Measurements from ENCODE around the gene CSAG2.
"Not testable (repeated sequence)": the region's sequence is repeated elsewhere in the genome, so short reads cannot be mapped to it uniquely, and the experiment has no call there.

Gene CSAG2, protein sequence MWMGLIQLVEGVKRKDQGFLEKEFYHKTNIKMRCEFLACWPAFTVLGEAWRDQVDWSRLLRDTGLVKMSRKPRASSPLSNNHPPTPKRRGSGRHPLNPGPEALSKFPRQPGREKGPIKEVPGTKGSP

DNA sequence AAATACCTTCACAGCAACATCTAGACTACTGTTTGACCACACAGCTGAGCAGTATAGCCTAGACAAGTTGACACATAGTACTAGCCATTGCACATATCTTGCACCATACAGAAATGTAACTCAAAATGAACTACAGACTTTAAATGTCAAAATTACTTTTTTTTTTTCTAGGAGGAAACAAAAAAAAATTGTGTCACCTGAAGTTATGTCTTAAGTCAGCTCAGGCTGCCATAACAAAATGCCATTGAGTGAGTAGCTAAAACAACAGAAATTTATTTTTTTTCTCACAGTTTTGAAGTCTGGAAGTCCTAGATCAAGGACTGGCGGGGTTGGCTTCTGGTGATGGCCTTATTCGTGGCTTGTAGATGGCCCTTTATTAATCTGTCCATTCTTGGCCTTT lies at the start of gene CSAG2:
Gene CSAG2, minus strand, starts transcription at position 101 of the 400 bp plus-strand sequence. CDS start 161 bp downstream, outside the sequence.
- H3K27ac ChIP-seq; H3K9ac ChIP-seq (ENCODE audit: insufficient read length); H3K36me3 ChIP-seq (ENCODE audit: insufficient read depth, low read length); H3K9me3 ChIP-seq (ENCODE audit: low read depth, low read length); H3K4me3 ChIP-seq; DNase-seq (ENCODE audit: low read depth, low spot score): not testable (repeated sequence)

DNA sequence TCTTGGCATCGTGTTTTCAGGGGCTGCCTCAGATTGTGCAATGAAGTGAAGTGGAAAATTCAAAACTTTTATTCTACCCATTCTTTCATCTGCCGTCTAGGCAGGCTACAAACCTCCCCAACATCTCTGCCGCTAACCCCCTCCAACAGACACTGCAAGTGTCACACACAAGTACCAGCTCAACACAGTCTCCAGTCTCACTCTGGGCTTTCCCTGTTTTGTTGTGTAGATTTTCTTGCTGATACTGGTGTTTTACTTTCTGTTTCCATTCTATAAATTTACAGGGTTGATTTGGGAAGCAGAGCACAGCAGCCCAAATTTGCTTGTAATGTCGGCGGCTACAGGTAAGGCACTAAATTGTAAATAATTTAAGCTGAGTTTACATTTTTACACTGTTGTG lies 45.8 kb upstream of the CSAG2 start:
- H3K9ac ChIP-seq (ENCODE audit: insufficient read length); DNase-seq (ENCODE audit: low read depth, low spot score); H3K4me3 ChIP-seq; H3K9me3 ChIP-seq (ENCODE audit: low read depth, low read length); H3K27ac ChIP-seq; H3K36me3 ChIP-seq (ENCODE audit: insufficient read depth, low read length): not testable (repeated sequence)

DNA sequence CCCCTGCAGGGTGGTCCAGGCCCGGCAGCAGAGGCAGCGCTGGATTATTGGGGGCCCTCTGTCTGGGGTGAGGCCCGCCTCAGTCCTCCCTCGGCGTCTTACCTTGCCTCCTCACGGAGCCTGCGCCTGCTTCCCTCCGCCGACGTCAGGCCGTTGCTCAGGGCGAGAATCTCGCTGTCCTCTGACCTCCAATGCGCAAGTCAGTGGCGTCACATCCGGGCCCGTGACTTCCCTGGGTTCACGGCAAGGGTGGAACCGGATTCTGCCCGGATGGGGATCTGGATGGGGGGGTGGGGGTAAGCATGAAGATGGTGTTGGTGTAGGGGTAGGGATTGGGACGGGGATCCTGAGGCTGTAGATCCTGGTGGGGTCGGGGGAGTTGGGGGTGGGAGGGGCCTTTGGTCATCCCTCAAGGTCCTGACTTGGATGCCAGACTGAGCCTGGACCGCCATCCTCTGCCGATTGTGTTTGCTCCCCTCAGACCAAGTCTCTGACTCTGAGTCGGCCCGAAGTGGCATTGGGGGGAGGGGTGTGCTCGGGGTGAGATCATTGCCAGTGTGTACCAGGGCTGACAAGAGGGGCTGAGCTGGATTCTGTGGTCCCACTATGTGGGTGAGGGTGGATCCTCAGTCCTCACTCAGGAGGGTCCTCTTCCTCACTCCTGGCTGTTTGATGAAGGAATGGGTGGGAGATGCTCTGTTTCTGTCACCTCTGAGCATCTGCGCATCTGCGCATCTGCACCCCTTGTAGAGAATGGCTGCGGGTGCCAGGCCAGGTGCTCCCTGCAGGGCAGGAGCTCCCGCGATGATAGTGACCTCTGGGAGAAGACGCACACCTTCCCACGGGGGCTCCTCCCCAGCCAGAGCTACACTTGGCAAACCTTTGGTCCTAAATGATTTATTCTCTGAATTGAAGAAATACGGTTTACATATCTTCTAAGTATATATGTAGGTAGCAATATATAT lies 44.9 kb upstream of the CSAG2 start, which contains the start of gene MAGEA2:
Gene MAGEA2, minus strand, starts transcription at position 157 of the 965 bp plus-strand sequence. CDS start 2,479 bp downstream, outside the sequence.
- H3K4me3 ChIP-seq; H3K27ac ChIP-seq; H3K9ac ChIP-seq (ENCODE audit: insufficient read length); DNase-seq (ENCODE audit: low read depth, low spot score); H3K36me3 ChIP-seq (ENCODE audit: insufficient read depth, low read length); H3K9me3 ChIP-seq (ENCODE audit: low read depth, low read length): not testable (repeated sequence)

DNA sequence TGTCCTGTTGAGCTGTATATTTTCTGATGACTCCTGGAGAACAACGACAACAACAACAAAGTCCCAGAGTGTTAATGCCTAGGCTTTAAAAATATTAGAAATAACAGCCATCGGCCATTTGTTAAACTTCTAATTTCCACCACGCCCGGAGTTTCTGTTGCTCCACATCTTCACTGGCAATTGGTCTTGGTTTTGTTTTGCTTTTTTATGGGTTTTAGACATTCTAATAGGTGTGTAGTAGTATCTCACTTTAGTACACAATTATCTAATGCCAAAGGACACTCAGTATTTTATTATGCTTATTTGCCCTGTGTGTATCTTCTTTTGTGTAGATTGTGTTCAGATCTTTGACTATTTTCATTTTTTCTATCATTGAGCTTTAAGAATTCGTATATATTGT lies 29.5 kb upstream of the CSAG2 start:
- no peak overlapping the region for H3K4me3 ChIP-seq
- no peak overlapping the region for H3K27ac ChIP-seq
- H3K9me3 ChIP-seq (ENCODE audit: low read depth, low read length): no peaks in the 10 kb centered on the region
- no peak for DNase-seq (ENCODE audit: low read depth, low spot score)
- H3K9ac ChIP-seq (ENCODE audit: insufficient read length): no peak overlapping the region
- TF ChIP-seq POLR2AphosphoS5 (IDR thresholded peaks at IDR 0.05; ENCODE audit: borderline replicate concordance, low read depth, low read length) (no peak), EZH2 (IDR thresholded peaks at IDR 0.05) (no peak), FOXP2 (optimal IDR thresholded peaks at IDR 0.05; ENCODE audit: control extremely low read depth, extremely low read length, insufficient read depth) (no peak)
- H3K36me3 ChIP-seq (ENCODE audit: insufficient read depth, low read length): no peaks in the 10 kb centered on the region

DNA sequence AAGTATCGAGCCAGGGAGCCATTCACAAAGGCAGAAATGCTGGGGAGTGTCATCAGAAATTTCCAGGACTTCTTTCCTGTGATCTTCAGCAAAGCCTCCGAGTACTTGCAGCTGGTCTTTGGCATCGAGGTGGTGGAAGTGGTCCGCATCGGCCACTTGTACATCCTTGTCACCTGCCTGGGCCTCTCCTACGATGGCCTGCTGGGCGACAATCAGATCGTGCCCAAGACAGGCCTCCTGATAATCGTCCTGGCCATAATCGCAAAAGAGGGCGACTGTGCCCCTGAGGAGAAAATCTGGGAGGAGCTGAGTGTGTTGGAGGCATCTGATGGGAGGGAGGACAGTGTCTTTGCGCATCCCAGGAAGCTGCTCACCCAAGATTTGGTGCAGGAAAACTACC lies 27.5 kb upstream of the CSAG2 start:
- H3K9ac ChIP-seq (ENCODE audit: insufficient read length); H3K36me3 ChIP-seq (ENCODE audit: insufficient read depth, low read length); DNase-seq (ENCODE audit: low read depth, low spot score); H3K4me3 ChIP-seq; H3K27ac ChIP-seq; H3K9me3 ChIP-seq (ENCODE audit: low read depth, low read length): not testable (repeated sequence)

DNA sequence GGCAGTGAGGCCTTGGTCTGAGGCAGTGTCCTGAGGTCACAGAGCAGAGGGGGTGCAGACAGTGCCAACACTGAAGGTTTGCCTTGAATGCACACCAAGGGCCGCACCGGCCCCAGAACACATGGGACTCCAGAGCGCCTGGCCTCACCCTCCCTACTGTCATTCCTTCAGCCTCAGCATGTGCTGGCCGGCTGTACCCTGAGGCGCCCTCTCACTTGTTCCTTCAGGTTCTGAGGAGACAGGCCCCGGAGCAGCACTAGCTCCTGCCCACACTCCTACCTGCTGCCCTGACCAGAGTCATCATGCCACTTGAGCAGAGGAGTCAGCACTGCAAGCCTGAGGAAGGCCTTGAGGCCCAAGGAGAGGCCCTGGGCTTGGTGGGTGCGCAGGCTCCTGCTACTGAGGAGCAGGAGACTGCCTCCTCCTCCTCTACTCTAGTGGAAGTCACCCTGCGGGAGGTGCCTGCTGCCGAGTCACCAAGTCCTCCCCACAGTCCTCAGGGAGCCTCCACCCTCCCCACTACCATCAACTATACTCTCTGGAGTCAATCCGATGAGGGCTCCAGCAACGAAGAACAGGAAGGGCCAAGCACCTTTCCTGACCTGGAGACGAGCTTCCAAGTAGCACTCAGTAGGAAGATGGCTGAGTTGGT lies 26.9 kb upstream of the CSAG2 start:
- Histone ChIP-seq H3K27ac (no peak overlapping the region), H3K9me3 (ENCODE audit: low read depth, low read length) (no peaks in the 10 kb centered on the region), H3K4me3 (no peak overlapping the region), H3K36me3 (ENCODE audit: insufficient read depth, low read length) (no peaks in the 10 kb centered on the region), H3K9ac (ENCODE audit: insufficient read length) (no peak overlapping the region)
- TF ChIP-seq POLR2AphosphoS5 (IDR thresholded peaks at IDR 0.05; ENCODE audit: borderline replicate concordance, low read depth, low read length) (no peak), EZH2 (IDR thresholded peaks at IDR 0.05) (no peak), FOXP2 (optimal IDR thresholded peaks at IDR 0.05; ENCODE audit: control extremely low read depth, extremely low read length, insufficient read depth) (no peak)
- no peak for DNase-seq (ENCODE audit: low read depth, low spot score)

DNA sequence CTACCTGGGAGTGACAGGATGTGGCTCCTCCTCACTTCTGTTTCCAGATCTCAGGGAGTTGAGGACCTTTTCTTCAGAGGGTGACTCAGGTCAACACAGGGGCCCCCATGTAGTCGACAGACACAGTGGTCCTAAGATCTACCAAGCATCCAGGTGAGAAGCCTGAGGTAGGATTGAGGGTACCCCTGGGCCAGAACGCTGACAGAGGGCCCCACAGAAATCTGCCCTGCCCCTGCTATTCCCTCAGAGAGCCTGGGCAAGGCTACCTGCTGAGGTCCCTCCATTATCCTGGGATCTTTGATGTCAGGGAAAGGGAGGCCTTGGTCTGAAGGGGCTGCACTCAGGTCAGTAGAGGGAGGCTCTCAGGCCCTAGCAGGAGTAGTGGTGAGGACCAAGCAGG lies 26.0 kb upstream of the CSAG2 start:
- Histone ChIP-seq H3K4me3 (no peak overlapping the region), H3K27ac (no peak overlapping the region), H3K9ac (ENCODE audit: insufficient read length) (no peak overlapping the region), H3K36me3 (ENCODE audit: insufficient read depth, low read length) (no peaks in the 10 kb centered on the region), H3K9me3 (ENCODE audit: low read depth, low read length) (no peaks in the 10 kb centered on the region)
- DNase-seq (ENCODE audit: low read depth, low spot score): no peak
- TF ChIP-seq POLR2AphosphoS5 (IDR thresholded peaks at IDR 0.05; ENCODE audit: borderline replicate concordance, low read depth, low read length) (no peak), FOXP2 (optimal IDR thresholded peaks at IDR 0.05; ENCODE audit: control extremely low read depth, extremely low read length, insufficient read depth) (no peak), EZH2 (IDR thresholded peaks at IDR 0.05) (no peak)

DNA sequence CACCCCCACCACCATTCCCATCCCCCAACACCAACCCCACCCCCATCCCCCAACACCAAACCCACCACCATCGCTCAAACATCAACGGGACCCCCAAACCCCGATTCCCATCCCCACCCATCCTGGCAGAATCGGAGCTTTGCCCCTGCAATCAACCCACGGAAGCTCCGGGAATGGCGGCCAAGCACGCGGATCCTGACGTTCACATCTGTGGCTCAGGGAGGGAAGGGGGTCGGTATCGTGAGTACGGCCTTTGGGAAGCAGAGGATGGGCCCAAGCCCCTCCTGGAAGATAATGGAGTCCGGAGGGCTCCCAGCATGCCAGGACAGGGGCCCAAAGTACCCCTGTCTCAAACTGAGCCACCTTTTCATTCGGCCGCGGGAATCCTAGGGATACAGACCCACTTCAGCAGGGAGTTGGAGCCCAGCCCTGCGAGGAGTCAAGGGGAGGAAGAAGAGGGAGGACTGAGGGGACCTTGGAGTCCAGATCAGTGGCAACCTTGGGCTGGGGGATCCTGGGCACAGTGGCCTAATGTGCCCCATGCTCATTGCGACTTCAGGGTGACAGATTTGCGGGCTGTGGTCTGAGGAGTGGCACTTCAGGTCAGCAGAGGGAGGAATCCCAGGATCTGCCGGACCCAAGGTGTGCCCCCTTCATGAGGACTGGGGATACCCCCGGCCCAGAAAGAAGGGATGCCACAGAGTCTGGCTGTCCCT lies 25.2 kb upstream of the CSAG2 start:
- DNase-seq (ENCODE audit: low read depth, low spot score); H3K9ac ChIP-seq (ENCODE audit: insufficient read length); H3K36me3 ChIP-seq (ENCODE audit: insufficient read depth, low read length); H3K9me3 ChIP-seq (ENCODE audit: low read depth, low read length); H3K4me3 ChIP-seq; H3K27ac ChIP-seq: not testable (repeated sequence)

Data from SK-N-MC (cell line).